ENCODE results near the gene TESMIN.
A peak's percentile ranks its signal among the peaks of the same experiment; 100 is the strongest.

The TESMIN gene

DNA sequence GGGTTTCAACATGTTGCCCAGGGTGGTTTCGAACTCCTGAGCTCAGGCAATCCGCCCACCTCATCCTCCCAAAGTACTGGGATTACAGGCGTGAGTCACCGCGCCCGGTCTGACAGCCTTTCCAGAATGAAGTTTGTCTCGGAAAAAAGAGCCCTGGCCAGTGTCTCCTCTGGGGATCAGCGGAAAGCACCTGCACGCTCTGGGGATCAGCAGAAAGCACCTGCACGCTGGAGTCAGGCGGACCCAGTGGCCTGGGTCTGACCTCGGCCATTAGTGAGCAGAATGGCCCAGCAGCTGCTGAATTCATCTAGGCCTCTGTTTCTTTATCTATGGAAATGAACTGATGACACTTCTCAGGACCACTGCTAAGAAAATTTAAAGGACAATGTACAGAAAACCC lies 10.5 kb upstream of the TESMIN start:
- no peak for DNase-seq

GRCh38 chr11:68759991-68760390 lies 8.7 kb upstream of the TESMIN start:
- DNase-seq: no peak

DNA sequence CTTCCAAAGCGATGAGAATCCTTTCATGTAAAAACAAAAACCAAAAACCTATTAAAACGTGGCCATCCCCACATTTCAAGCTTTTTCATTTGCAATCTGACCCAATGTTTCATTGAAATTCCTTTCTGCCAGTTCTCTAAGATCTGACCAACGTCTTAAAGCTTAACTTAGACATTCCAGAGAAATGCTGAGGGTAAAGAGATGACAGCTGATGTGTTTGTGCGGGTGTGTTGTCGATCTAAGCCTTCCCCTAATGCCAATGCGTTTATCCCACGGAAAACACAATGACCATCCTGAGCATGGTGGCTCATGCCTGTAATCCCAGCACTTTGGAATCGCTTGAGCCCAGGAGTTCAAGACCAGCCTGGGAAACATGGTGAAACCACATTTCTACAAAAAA lies 6.4 kb upstream of the TESMIN start:
- DNase-seq: no peak

DNA sequence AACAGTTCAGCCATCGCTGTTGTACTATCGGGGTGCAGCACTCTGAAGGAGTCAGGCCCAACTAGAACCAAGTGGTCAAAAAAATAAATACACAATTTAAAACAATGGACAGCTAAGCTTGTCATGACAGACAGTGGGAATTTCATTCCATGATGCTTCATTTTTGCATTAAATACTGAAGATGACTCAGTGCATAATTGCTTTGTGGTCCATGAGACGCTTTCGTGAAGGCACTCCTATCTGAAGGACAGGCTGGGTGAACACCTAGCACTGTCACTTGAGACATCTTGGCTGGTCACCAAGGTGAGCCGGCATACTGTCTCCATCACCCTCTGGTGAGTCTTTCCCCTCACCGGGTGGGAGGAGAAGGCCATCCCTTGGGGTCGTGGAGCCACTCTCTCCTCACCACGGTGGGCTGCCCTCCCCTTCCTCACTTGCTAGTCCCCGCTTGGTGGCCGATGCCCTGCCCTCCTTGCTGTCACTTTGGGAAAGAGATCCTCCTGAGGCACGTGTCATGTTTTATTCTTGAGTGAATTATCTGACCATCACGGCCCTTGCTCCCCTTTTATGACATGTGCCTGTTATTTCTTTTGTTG lies 4.9 kb upstream of the TESMIN start:
- DNase-seq: no peak

- DNase-seq: no peak
These were observed 2.0 kb upstream of the TESMIN start for GRCh38 chr11:68753300-68753699.

- no peak for DNase-seq
These were observed 355 bp downstream of the TESMIN start for GRCh38 chr11:68751004-68751325.

DNA sequence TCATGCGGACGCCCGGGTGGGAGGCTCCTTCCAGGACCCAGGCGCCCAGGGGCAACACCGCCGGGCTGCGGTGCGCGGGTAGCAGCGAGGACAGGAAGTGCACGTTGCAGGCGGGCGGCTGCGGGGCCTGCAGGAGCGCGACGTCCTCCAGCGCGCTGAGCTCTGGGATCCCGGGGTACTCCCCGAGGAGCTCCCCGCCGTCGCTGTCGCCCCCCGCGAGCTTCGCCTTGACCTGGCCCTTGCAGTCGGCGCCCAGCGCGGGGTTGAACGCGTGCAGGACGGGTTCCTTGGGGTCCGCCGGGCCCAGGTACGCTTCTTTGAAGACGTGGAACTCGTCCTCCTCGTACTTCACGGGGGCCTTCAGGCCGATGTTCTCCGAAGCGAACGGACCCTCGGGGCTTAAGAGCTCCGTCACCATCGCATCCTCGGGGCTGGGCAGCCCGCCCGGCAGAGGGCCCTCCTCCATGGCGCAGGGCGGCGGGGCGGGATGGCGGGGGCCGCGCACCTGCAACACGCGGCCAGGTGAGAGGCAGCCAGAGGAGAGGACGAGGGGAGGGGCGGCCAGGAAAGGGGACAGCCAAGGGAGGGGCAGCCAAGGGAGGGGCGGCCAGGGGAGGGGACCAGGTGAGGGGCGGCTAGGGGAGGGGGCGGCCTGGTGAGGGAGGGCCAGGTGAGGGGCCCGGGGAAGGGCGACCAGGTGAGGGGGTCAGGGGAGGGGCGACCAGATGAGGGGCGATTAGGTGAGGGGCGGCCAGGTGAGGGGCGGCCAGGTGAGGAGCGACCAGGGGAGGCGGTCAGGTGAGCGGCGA lies 921 bp downstream of the TESMIN start:
- peak; percentile 26 for DNase-seq

- no peak for DNase-seq
These were observed 1.8 kb downstream of the TESMIN start for GRCh38 chr11:68749229-68750123.

DNA sequence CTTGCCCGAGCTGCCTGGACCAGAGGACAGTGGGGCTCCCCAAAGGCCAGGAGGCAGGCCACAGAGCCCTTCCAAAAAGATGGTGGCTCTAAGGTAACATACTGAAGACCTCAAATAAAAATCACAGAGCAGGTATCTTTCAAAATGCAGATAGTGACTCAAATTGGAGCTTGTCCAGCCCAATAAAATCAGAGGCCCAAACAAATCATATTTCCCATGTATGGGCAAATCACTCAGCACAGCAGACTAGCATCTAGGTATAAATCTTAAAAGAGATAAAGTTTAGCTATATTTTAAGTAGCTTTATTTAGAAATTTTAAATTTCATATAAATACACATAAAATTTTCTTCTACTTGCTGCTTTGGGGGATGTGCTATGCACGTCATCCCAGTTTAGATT lies 3.3 kb downstream of the TESMIN start:
- no peak for DNase-seq

- DNase-seq: no peak
These were observed 7.8 kb downstream of the TESMIN start for GRCh38 chr11:68743539-68743938.

- no peak for DNase-seq
These were observed 9.9 kb downstream of the TESMIN start for GRCh38 chr11:68741463-68741862.

DNA sequence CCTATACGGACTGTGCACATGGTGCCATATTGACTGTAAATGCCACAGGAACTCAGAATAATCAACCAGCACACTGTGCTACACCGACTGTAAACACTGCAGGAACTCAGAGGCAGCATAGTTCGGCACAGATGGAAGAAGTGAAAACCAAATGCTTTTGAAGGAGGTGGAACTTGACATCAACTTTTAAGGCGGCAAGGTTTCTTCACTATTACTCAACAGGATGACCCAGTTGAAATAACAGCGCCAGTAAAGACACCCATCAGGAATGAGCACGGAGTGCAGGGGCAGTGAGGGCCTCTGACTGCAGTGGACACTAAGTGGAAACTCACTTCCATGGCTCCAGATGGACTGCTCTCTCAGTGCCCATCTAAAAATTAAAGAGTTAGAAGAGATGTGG lies 15.7 kb downstream of the TESMIN start:
- no peak for DNase-seq

GRCh38 chr11:68735125-68735524 lies 16.2 kb downstream of the TESMIN start:
- DNase-seq: no peak

- DNase-seq: no peak
These were observed 17.2 kb downstream of the TESMIN start for GRCh38 chr11:68734111-68734510.

DNA sequence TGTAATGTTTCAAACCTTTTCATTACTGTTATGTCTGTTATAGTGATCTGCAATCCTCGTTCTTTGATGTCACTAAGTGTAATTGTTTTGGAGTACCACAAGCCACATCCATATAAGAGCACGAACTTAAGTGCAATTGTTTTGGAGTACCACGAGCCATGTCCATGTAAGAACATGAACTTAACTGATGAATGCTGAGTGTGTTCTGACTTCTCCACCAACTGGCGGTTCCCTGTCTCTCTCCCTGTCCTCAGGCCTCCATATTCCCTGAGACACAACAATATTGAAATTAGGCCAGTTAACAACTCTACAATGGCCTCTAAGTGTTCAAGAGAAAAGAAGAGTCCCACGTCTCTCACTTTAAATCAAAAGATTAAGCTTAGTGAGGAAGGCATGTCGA lies 23.5 kb downstream of the TESMIN start:
- DNase-seq: no peak

GRCh38 chr11:68724293-68724692 lies 27.0 kb downstream of the TESMIN start:
- DNase-seq: no peak

- no peak for DNase-seq
These were observed 29.2 kb downstream of the TESMIN start for GRCh38 chr11:68722143-68722542.

DNA sequence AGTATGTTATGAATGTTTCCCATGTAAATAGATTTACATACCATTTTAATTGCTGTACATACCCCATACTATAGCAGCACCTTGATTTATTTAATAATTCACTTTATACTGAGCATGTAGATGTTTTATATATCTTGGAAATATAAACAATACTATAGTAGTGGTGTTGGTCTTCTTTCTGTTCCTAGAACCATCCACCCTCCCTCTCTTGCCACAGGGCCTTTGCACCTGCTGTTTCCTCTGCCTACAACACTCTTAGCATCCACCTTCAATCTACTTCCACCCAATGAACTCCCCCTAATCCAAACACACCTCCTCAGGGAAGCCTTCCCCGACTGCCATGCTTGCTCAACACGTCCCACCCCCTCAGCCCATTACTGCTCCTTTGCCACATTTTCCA lies 30.2 kb downstream of the TESMIN start:
- DNase-seq: no peak

DNA sequence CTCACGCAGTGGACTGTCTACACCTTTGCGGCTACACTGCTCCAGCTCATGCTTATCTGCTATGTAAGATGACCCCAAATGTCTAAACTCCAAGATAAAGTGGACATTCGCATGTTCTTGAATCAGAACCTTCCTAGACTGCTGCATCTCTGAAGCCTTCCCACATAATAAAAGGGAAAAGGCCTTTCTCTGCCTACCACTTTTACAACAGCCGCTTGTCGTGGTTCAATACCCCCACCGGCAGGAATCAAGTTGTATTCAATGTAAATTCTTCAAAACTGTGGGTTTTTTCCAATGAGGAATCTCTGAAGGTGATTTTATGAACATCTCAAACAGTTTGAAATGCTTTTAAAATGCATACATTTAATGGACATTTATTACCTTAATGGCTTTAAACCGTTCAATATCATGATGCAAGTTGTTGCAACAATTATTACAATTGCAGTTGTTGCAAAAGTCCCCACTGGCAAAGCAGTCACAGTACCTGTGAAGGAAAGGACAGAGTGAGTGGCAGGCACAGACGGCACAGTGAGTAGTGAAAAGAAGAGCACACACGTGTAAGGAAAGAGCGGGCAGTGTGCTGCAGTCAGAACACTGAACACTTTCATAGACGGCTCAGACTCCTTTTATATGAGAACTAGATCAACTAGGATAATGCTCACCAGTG lies 35.7 kb downstream of the TESMIN start:
- DNase-seq: no peak

- DNase-seq: no peak
These were observed 37.1 kb downstream of the TESMIN start for GRCh38 chr11:68714060-68714856.

GRCh38 chr11:68711114-68711513 lies 40.2 kb downstream of the TESMIN start:
- DNase-seq: no peak

DNA sequence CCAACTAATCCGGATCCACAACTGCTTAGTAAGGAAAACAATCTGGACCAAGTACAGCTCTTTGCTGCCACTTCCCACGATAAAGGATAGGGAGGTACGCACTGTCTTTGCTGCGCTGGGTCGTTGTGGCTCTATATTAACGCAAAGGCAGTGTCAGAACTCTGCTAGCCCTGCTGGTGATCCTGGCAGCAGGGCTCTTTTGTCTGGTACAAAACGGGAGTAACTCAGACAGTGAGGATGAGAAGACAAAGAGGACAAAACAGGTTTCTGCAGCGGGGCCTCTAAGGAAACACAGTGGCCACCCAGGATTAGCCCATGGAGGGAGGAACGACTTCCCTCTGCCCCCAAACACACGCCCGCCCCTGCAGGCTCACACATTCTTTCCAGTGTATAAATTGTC lies 40.9 kb downstream of the TESMIN start:
- no peak for DNase-seq

- DNase-seq: no peak
These were observed 42.3 kb downstream of the TESMIN start for GRCh38 chr11:68709062-68709461.

All from activated CD8-positive, alpha-beta memory T cell treated with anti-CD3 and anti-CD28 coated beads, Interleukin-2, amount 50 U/mL, for 4 hours (primary cell).